GM06990 (cell line): ENCODE measurements around the gene TBX6.

Experiments used
- DNase-seq: peaks from one replicate; pipeline ENCODE4 v3.0.0-alpha.2; 2011; ENCODE audit not compliant: insufficient read length; ENCODE audit errors: extremely low read depth
- H3K27me3 ChIP-seq: replicated peaks from 2 replicates; pipeline ENCODE4 v1.6.0; 2011; ENCODE audit warnings: low read length; ENCODE audit not compliant: control insufficient read depth, insufficient read depth
- H3K36me3 ChIP-seq: 2 replicates; pipeline ENCODE4 v1.5.1; 2011; ENCODE audit warnings: low read length; ENCODE audit not compliant: control insufficient read depth, insufficient read depth
- H3K4me3 ChIP-seq: replicated peaks from 2 replicates; pipeline ENCODE4 v1.5.1; 2011; ENCODE audit warnings: low read depth, mild to moderate bottlenecking, control low read depth, low read length
- TF ChIP-seq, protein P1 (sequence below): IDR thresholded peaks from 2 replicates; pipeline ENCODE4 v1.5.1; 2011; ENCODE audit warnings: low read length, control low read depth, mild to moderate bottlenecking, inconsistent platforms; ENCODE audit not compliant: insufficient read depth, poor library complexity, severe bottlenecking

The TBX6 gene

DNA sequence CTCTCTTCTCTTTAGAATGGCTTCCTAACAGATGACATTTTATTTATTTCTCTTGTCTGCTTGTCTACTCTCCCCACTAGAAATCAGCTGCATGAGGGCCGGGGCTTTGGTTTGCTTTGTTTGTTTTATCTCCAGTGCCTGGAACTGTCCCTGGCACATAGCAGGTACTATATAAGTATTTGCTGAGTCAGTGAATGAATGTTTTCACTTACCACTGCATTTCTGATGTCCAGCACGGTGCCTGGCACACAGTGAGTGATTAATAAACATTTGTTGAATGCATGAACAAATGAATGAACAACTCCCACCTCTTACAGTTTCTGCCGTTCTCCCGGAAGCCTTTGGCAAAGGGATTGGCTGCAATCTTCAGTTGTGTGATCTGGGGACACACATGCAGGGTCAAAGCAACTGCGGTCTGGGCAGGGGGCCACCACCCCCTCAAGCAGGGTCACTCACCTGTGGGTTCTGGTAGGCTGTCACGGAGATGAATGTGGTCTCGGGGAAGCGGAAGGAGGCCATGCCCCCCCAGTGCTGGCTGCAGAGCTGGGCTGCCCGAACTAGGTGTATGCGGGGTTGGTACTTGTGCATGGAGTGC is 3.4 kb downstream of the TBX6 start:
- peaks cover 20% of the 10 kb centered on the region for H3K36me3 ChIP-seq

DNA sequence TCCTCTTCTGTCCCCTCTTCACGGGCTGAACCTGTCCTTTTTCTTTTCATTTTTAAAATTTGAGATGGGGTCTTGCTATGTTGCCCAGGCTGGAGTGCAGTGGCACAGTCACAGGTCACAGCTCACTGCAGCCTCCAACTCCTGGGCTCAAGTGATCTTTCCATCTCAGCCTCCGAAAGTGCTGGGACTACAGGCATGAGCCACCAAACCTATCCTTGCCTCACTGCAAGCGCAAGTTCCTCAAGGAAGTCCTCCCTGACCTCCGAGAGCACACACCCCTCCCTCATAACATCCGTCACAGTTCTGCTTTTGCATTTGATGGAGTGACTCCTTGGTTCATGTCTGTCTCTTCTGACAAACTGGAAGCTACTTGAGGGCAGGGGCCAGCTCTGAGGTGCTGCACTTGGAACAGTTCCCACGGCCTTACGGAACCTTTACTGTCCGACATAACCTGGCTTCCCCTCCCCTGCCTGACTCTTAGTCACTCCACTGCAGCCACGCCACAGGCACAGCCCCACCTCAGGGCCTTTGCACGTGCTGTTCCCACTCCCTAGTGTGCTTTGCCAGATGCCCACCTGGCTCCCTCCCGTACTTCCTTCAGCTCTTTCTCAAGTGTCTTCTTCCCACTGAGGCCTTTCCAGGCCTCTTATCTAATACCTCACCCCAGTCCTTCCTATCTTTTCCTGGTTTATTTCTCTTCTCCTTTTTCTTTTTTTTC is 4.4 kb downstream of the TBX6 start:
- H3K4me3 ChIP-seq = no peak overlapping the region
- peaks cover 30% of the 10 kb centered on the region for H3K36me3 ChIP-seq
- H3K27me3 ChIP-seq = no peaks in the 10 kb centered on the region
- TF ChIP-seq, protein P1, sequence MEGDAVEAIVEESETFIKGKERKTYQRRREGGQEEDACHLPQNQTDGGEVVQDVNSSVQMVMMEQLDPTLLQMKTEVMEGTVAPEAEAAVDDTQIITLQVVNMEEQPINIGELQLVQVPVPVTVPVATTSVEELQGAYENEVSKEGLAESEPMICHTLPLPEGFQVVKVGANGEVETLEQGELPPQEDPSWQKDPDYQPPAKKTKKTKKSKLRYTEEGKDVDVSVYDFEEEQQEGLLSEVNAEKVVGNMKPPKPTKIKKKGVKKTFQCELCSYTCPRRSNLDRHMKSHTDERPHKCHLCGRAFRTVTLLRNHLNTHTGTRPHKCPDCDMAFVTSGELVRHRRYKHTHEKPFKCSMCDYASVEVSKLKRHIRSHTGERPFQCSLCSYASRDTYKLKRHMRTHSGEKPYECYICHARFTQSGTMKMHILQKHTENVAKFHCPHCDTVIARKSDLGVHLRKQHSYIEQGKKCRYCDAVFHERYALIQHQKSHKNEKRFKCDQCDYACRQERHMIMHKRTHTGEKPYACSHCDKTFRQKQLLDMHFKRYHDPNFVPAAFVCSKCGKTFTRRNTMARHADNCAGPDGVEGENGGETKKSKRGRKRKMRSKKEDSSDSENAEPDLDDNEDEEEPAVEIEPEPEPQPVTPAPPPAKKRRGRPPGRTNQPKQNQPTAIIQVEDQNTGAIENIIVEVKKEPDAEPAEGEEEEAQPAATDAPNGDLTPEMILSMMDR = no peak
- DNase-seq = no peak

More for the DNA sequence above, 3.4 kb downstream of the TBX6 start:
- no peak for DNase-seq
- Histone ChIP-seq H3K4me3 (no peak overlapping the region), H3K27me3 (no peaks in the 10 kb centered on the region)
- TF ChIP-seq, protein P1 = no peak

DNA sequence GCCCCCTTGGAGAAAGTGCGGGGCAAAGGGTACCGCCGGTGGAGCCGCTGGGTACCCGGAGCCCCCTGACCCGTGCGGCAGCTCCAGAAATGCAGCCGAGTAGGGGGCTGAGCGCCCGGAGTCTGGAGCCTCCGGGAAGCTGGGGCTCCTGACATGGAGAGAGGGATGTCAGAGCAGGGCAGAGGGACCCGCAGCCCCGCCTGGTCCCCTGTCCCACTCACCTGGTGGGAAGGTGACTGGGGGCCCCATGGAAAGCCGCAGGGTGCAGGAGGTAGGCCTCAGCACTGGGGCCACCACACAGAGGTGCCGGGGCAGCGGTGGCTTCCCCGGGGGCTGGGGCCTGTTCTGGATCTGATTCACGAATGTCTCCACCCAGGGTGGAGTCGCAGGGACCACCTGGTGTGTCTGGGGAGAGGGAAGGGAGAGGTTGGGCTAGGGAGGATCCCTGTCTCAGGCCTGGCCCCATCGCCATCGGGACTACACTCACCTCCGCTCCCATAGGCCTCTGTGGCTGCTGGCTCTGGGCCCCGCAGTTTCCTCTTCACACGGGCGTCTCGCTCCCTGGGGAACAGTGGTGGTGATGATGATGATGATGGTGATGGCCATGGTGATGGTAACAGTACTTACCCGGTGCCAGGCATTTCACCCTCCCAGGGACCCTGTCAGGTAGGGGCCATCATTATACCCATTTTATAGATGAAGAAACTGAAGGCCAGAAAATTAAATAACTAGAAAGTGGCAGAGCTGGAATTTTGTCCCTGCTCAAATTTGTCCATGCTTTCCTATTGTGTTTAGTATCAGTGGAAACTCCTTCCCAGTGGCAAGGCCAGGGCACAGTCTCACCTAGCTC is 5.2 kb downstream of the TBX6 start:
- TF ChIP-seq, protein P1 = no peak
- DNase-seq = no peak
- Histone ChIP-seq H3K27me3 (no peaks in the 10 kb centered on the region), H3K4me3 (no peak overlapping the region), H3K36me3 (peaks cover 33% of the 10 kb centered on the region)

DNA sequence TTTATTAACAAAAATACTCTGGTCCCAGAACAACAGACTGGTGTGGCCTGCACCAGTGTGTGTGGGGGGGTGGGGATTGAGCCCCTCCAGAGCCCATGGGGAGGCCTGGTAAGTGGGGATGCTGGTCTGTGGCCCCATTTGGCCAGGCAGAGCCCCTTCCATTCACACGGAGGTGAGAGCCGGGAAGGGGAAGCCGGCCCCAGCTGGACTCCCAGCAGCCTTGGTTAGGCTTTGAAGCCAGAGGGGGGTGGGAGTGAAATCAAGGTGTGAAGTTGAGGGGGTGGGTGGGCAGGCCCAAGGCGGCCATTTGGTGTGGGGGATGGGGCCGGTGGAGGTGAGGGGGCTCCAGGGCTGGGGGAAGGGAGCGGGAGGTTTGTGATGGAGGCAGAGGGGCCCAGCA is 5.9 kb downstream of the TBX6 start:
- TF ChIP-seq, protein P1 = no peak
- H3K36me3 ChIP-seq = peaks cover 37% of the 10 kb centered on the region
- no peaks in the 10 kb centered on the region for H3K27me3 ChIP-seq
- DNase-seq = no peak
- H3K4me3 ChIP-seq = no peak overlapping the region

DNA sequence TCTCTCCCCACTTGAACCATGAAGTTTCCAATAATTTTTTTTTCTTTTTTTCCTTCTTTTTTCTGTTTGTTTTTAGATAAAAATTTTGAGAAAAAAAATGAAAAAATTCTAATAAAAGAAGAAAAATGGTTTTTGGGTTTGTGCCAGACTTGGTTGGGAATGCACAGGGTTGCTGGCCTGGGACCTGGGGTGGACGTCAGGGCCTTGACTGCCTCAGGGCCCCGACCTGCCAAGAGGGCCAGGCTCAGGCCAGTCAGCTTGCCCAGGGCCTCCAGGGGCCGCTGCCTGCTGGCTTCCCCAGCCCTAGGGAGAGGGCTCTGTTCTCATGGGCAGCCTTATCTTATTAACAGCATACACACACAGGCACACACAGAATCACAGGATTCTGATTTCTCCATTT is 6.5 kb downstream of the TBX6 start:
- H3K36me3 ChIP-seq = peaks cover 39% of the 10 kb centered on the region
- TF ChIP-seq, protein P1 = no peak
- no peak overlapping the region for H3K4me3 ChIP-seq
- no peaks in the 10 kb centered on the region for H3K27me3 ChIP-seq
- no peak for DNase-seq
